H1 (cell line): ENCODE measurements around the gene FHL1. TPM values are rescaled to one million over a fixed set of nuclear protein-coding genes. Genes with fewer than 3 reads are reported as not detected.

ENCODE experiments used
- CTCF ChIA-PET: fragments of 300-600 bp; sonication (Branson Sonifier 250); formaldehyde crosslinking; loops from one replicate; lab custom pipeline; 2021; ENCODE audit not compliant: partially characterized antibody; lab: Charles Lee
- POLR2A ChIA-PET: fragments of 300-600 bp; sonication (Branson Sonifier 250); formaldehyde crosslinking; loops from one replicate; lab custom pipeline; 2021; ENCODE audit warnings: inconsistent platforms; ENCODE audit not compliant: partially characterized antibody; lab: Charles Lee
- DNase-seq, 2 experiments: peaks; one replicate each; pipeline versions ENCODE4 v3.0.0 to v3.0.0-alpha.2; 2010 to 2022; ENCODE audit warnings: low spot score in 2 of 2, low read depth in 1 of 2, mixed read lengths in 1 of 2
- FAIRE-seq: peaks from 2 replicates; lab custom pipeline; 2011; peaks lifted over from hg19 to GRCh38; lab: Jason Lieb, UNC
- H2AFZ ChIP-seq: 2 replicates; pipeline ENCODE4 v1.8.1; 2012; ENCODE audit warnings: low read length, inconsistent platforms
- H2AK5ac ChIP-seq: 2 replicates; pipeline ENCODE4 v1.6.1; 2013; ENCODE audit warnings: low read depth, low read length
- H2BK120ac ChIP-seq: replicated peaks from 2 replicates; pipeline ENCODE3; 2013; ENCODE audit warnings: low read depth, low read length, inconsistent platforms
- H2BK12ac ChIP-seq: 2 replicates; pipeline ENCODE4 v1.6.1; 2013; ENCODE audit warnings: low read depth, low read length
- H2BK15ac ChIP-seq: 2 replicates; pipeline ENCODE4 v1.6.1; 2013; ENCODE audit warnings: low read length
- H2BK20ac ChIP-seq: 2 replicates; pipeline ENCODE4 v1.6.1; 2013; ENCODE audit warnings: low read length
- H2BK5ac ChIP-seq: 2 replicates; pipeline ENCODE4 v1.6.1; 2013; ENCODE audit warnings: low read depth, low read length
- H3K14ac ChIP-seq: 2 replicates; pipeline ENCODE4 v1.6.1; 2013; ENCODE audit warnings: inconsistent platforms; ENCODE audit not compliant: insufficient read length
- H3K18ac ChIP-seq: 2 replicates; pipeline ENCODE4 v1.6.1; 2013; ENCODE audit warnings: low read length; ENCODE audit errors: extremely low read depth
- H3K23ac ChIP-seq: 2 replicates; pipeline ENCODE4 v1.6.1; 2013; ENCODE audit warnings: inconsistent platforms; ENCODE audit not compliant: insufficient read length
- H3K23me2 ChIP-seq: 2 replicates; pipeline ENCODE4 v1.6.1; 2013; ENCODE audit warnings: low read depth, low read length
- H3K27ac ChIP-seq: 2 replicates; pipeline ENCODE4 v1.6.1; 2011; ENCODE audit warnings: low read depth, low read length, inconsistent platforms
- H3K27me3 ChIP-seq, 4 experiments: replicated peaks in 1 of 4; 1 replicate in 1 of 4; 2 replicates in 3 of 4; pipeline versions ENCODE4 v1.6.1 to v1.8.1; 2011 to 2013; ENCODE audit warnings: low read length in 3 of 4, mild to moderate bottlenecking in 3 of 4, inconsistent platforms in 2 of 4, mixed read lengths in 2 of 4, moderate library complexity in 1 of 4; ENCODE audit not compliant: control insufficient read depth in 3 of 4, insufficient read depth in 3 of 4; ENCODE audit errors: extremely low read depth in 1 of 4
- H3K36me3 ChIP-seq, 4 experiments: 2 replicates each; pipeline versions ENCODE4 v1.6.1 to v1.8.1; 2011 to 2013; ENCODE audit warnings: mild to moderate bottlenecking in 4 of 4, low read length in 3 of 4, moderate library complexity in 2 of 4, control low read depth in 1 of 4, inconsistent platforms in 1 of 4; ENCODE audit not compliant: insufficient read depth in 4 of 4, control insufficient read depth in 2 of 4
- H3K4ac ChIP-seq: replicated peaks from 2 replicates; pipeline ENCODE3; 2013; ENCODE audit warnings: low read length, low read depth, mixed read lengths, inconsistent platforms; ENCODE audit not compliant: insufficient read length
- H3K4me1 ChIP-seq, 4 experiments: replicated peaks in 1 of 4; 1 replicate in 1 of 4; 2 replicates in 3 of 4; pipeline versions ENCODE4 v1.6.1 to v1.8.1; 2011 to 2013; ENCODE audit warnings: low read length in 3 of 4, inconsistent platforms in 2 of 4, mixed read lengths in 1 of 4; ENCODE audit not compliant: insufficient read depth in 4 of 4, control insufficient read depth in 3 of 4
- H3K4me2 ChIP-seq, 2 experiments: 2 replicates each; pipeline versions ENCODE4 v1.6.1 to v1.8.1; 2011 to 2013; ENCODE audit warnings: low read depth in 2 of 2, low read length in 2 of 2, control low read depth in 1 of 2, inconsistent platforms in 1 of 2, mild to moderate bottlenecking in 1 of 2; ENCODE audit not compliant: insufficient read depth in 1 of 2
- H3K4me3 ChIP-seq, 4 experiments: fragments of 200-600, 300-600 bp in 1 of 4; sonication (generic), shearing (Covaris generic), sonication (Bioruptor Twin) in 1 of 4; 2 replicates each; pipeline versions ENCODE4 v1.5.1 to v1.8.1; 2011 to 2016; ENCODE audit warnings: low read length in 4 of 4, low read depth in 3 of 4, control low read depth in 2 of 4, inconsistent platforms in 2 of 4, mild to moderate bottlenecking in 2 of 4, mixed read lengths in 1 of 4, moderate library complexity in 1 of 4; ENCODE audit not compliant: insufficient read depth in 2 of 4; ENCODE audit errors: extremely low read depth in 1 of 4
- H3K56ac ChIP-seq: replicated peaks from 2 replicates; pipeline ENCODE3; 2013; ENCODE audit warnings: low read depth, mild to moderate bottlenecking, mixed read lengths, low read length, inconsistent platforms; ENCODE audit not compliant: insufficient read length
- H3K79me1 ChIP-seq: 2 replicates; pipeline ENCODE4 v1.6.1; 2013; ENCODE audit warnings: low read depth, low read length, control low read depth
- H3K79me2 ChIP-seq, 2 experiments: 2 replicates each; pipeline versions ENCODE4 v1.6.1 to v1.8.1; 2012 to 2013; ENCODE audit warnings: low read length in 2 of 2, mild to moderate bottlenecking in 2 of 2, inconsistent platforms in 1 of 2; ENCODE audit not compliant: insufficient read depth in 2 of 2, control insufficient read depth in 1 of 2
- H3K9ac ChIP-seq, 4 experiments: replicated peaks in 1 of 4; 1 replicate in 1 of 4; 2 replicates in 3 of 4; pipeline versions ENCODE4 v1.6.1 to v1.8.1; 2011 to 2013; ENCODE audit warnings: low read depth in 3 of 4, low read length in 3 of 4, control low read depth in 2 of 4, mild to moderate bottlenecking in 2 of 4, moderate library complexity in 2 of 4, inconsistent platforms in 1 of 4; ENCODE audit errors: extremely low read depth in 1 of 4
- H3K9me3 ChIP-seq, 2 experiments: 2 replicates each; pipeline versions ENCODE4 v1.6.1 to v1.8.1; 2012 to 2013; ENCODE audit warnings: mild to moderate bottlenecking in 2 of 2, moderate library complexity in 2 of 2, control low read depth in 1 of 2, inconsistent platforms in 1 of 2, low read depth in 1 of 2, low read length in 1 of 2, mixed read lengths in 1 of 2; ENCODE audit not compliant: insufficient read depth in 2 of 2
- H4K20me1 ChIP-seq, 2 experiments: replicated peaks in 1 of 2; 2 replicates each; pipeline versions ENCODE3 to v1.8.1; 2011 to 2013; ENCODE audit warnings: inconsistent platforms in 2 of 2, low read length in 2 of 2, mild to moderate bottlenecking in 1 of 2; ENCODE audit not compliant: insufficient read depth in 2 of 2, control insufficient read depth in 1 of 2
- H4K5ac ChIP-seq: 2 replicates; pipeline ENCODE4 v1.6.1; 2013; ENCODE audit warnings: low read length, low read depth, mixed read lengths, inconsistent platforms; ENCODE audit not compliant: insufficient read length
- H4K8ac ChIP-seq: 2 replicates; pipeline ENCODE4 v1.8.0; 2013; ENCODE audit warnings: mild to moderate bottlenecking, moderate library complexity, low read length, inconsistent platforms; ENCODE audit not compliant: insufficient read depth; ENCODE audit errors: extremely low read depth
- H4K91ac ChIP-seq: replicated peaks from 2 replicates; pipeline ENCODE3; 2013; ENCODE audit warnings: low read length, mixed read lengths, inconsistent platforms; ENCODE audit not compliant: insufficient read length
- ATF3 ChIP-seq: IDR thresholded peaks from 2 replicates; pipeline ENCODE4 v1.6.1; 2011; ENCODE audit warnings: low read depth, mild to moderate bottlenecking, low read length; ENCODE audit not compliant: insufficient read depth
- CREB1 ChIP-seq: IDR thresholded peaks from 2 replicates; pipeline ENCODE4 v1.6.1; 2012; ENCODE audit warnings: inconsistent platforms
- FOSL1 ChIP-seq: IDR thresholded peaks from 2 replicates; pipeline ENCODE4 v1.6.1; 2011; ENCODE audit warnings: mild to moderate bottlenecking, low read depth, low read length, moderate library complexity; ENCODE audit not compliant: insufficient read depth
- JUN ChIP-seq: IDR thresholded peaks from 2 replicates; pipeline ENCODE4 v1.6.1; 2011; ENCODE audit warnings: low read depth, mild to moderate bottlenecking, improper control_type of control experiment, low read length
- NANOG ChIP-seq: IDR thresholded peaks from 2 replicates; pipeline ENCODE4 v1.6.1; 2011; ENCODE audit warnings: low read length, low read depth, mild to moderate bottlenecking, inconsistent platforms; ENCODE audit not compliant: insufficient read depth, poor library complexity, severe bottlenecking
- PHF8 ChIP-seq: fragments of 200-600 bp; sonication (generic); conservative IDR thresholded peaks from 2 replicates; pipeline ENCODE4 v1.7.1; 2012; ENCODE audit warnings: low read depth, mild to moderate bottlenecking, inconsistent platforms, low read length, moderate library complexity
- POLR2AphosphoS5 ChIP-seq: IDR thresholded peaks from 2 replicates; pipeline ENCODE4 v1.6.1; 2011; ENCODE audit warnings: low read depth, low read length
- RXRA ChIP-seq: IDR thresholded peaks from 2 replicates; pipeline ENCODE4 v1.6.1; 2011; ENCODE audit warnings: low read depth, mild to moderate bottlenecking, low read length, moderate library complexity; ENCODE audit not compliant: insufficient read depth
- SIX5 ChIP-seq: IDR thresholded peaks from 2 replicates; pipeline ENCODE4 v1.6.1; 2011; ENCODE audit warnings: mild to moderate bottlenecking, low read depth, low read length
- TCF12 ChIP-seq: IDR thresholded peaks from 2 replicates; pipeline ENCODE4 v1.6.1; 2011; ENCODE audit warnings: low read depth, mild to moderate bottlenecking, low read length
- WGBS, 2 experiments: shearing (Covaris generic) in 1 of 2; methylation state at CpG; one replicate each; pipeline versions ENCODE4 v1.1.6 to v1.1.7; 2013 to 2015; ENCODE audit warnings: low lambda C conversion rate in 2 of 2, mixed read lengths in 2 of 2, inconsistent platforms in 1 of 2, low coverage in 1 of 2, missing lambda C conversion rate in 1 of 2; ENCODE audit not compliant: insufficient replicate concordance in 2 of 2, insufficient coverage in 1 of 2, insufficient read length in 1 of 2; ENCODE audit errors: extremely low coverage in 1 of 2, missing lambda C conversion rate in 1 of 2; 5-methylcytosine and 5-hydroxymethylcytosine counted together
- polyA plus RNA-seq, 7 experiments: library from polyadenylated mRNA; depleted of rRNA in 3 of 7; stranded (reverse) in 5 of 7; unstranded in 2 of 7; fragments of >200 nt in 5 of 7; fragments of 200-250 nt in 2 of 7; gene quantifications; 1 replicate in 5 of 7; 2 replicates in 1 of 7; 4 replicates in 1 of 7; pipeline versions ENCODE4 v1.2.1 to v1.2.3, GENCODE V29; 2011 to 2013; ENCODE audit warnings: missing spikeins in 2 of 7, mixed read lengths in 2 of 7
- total RNA-seq: library from RNA; stranded (reverse); fragmentation: NEBNext Ultra II Directional; extraction: Animal tissue kit (Norgen Biotek cat#: 25700); gene quantifications from 2 replicates; pipeline ENCODE4 v1.2.1, GENCODE V29; 2021
- TF ChIP-seq, protein P1 (sequence below), 3 experiments: IDR thresholded peaks; 1 replicate in 2 of 3; 2 replicates in 1 of 3; pipeline versions ENCODE4 v1.5.1 to v1.6.1; 2011; ENCODE audit warnings: low read length in 3 of 3, mild to moderate bottlenecking in 3 of 3, inconsistent platforms in 2 of 3, low read depth in 1 of 3, moderate library complexity in 1 of 3; ENCODE audit not compliant: insufficient read depth in 1 of 3; ENCODE audit errors: control extremely low read depth in 1 of 3

The FHL1 gene
- total and polyA plus RNA-seq, 2 of the 8 experiments (the other 6 are each of a cell fraction or from before 2014, with no cell fraction given): 45.0 to 56.5 TPM

- no peak overlapping the region for H3K4me3 ChIP-seq
- H3K23ac ChIP-seq: no peak overlapping the region
- DNase-seq (no peak), FAIRE-seq (peak; percentile 48)
- H2BK5ac ChIP-seq: no peak overlapping the region
- H2BK12ac ChIP-seq: no peak overlapping the region
- H3K56ac ChIP-seq: no peak overlapping the region
- no peak overlapping the region for H4K5ac ChIP-seq
- no peak overlapping the region for H2AFZ ChIP-seq
- WGBS, 2 experiments: 91% methylated on average over 11 of the region's 11 CpGs; no CpG with 5 or more reads in 1 of the 2 experiments
- H2AK5ac ChIP-seq: no peak overlapping the region
- no peaks in the 10 kb centered on the region for H3K36me3 ChIP-seq
- H3K79me1 ChIP-seq: no peaks in the 10 kb centered on the region
- no peaks in the 10 kb centered on the region for H3K27me3 ChIP-seq
- no peak overlapping the region for H4K8ac ChIP-seq
- no peaks in the 10 kb centered on the region for H3K79me2 ChIP-seq
- POLR2A ChIA-PET: no interaction called here
- no peaks in the 10 kb centered on the region for H3K4me1 ChIP-seq
- no peak overlapping the region for H2BK15ac ChIP-seq
- H4K91ac ChIP-seq: no peak overlapping the region
- H3K9ac ChIP-seq: no peak overlapping the region
- no peak overlapping the region for H3K4me2 ChIP-seq
- H3K14ac ChIP-seq: no peak overlapping the region
- H2BK20ac ChIP-seq: no peak overlapping the region
- H3K4ac ChIP-seq: no peak overlapping the region
- no peak overlapping the region for H3K27ac ChIP-seq
- H2BK120ac ChIP-seq: no peak overlapping the region
- no peaks in the 10 kb centered on the region for H3K9me3 ChIP-seq
- H3K18ac ChIP-seq: no peak overlapping the region
- CTCF ChIA-PET: interaction anchor here (1.0 to 1.2 kb wide), 2 partner anchors 8 to 9 kb away, joined by 3 read pairs; no protein-coding TSS in a partner anchor
- H3K23me2 ChIP-seq: no peaks in the 10 kb centered on the region
- H4K20me1 ChIP-seq: no peaks in the 10 kb centered on the region
- TF ChIP-seq RXRA (no peak), FOSL1 (no peak), TCF12 (no peak), JUN (no peak), CREB1 (no peak), NANOG (no peak), PHF8 (no peak), POLR2AphosphoS5 (no peak), SIX5 (no peak), ATF3 (no peak)
- TF ChIP-seq, protein P1, sequence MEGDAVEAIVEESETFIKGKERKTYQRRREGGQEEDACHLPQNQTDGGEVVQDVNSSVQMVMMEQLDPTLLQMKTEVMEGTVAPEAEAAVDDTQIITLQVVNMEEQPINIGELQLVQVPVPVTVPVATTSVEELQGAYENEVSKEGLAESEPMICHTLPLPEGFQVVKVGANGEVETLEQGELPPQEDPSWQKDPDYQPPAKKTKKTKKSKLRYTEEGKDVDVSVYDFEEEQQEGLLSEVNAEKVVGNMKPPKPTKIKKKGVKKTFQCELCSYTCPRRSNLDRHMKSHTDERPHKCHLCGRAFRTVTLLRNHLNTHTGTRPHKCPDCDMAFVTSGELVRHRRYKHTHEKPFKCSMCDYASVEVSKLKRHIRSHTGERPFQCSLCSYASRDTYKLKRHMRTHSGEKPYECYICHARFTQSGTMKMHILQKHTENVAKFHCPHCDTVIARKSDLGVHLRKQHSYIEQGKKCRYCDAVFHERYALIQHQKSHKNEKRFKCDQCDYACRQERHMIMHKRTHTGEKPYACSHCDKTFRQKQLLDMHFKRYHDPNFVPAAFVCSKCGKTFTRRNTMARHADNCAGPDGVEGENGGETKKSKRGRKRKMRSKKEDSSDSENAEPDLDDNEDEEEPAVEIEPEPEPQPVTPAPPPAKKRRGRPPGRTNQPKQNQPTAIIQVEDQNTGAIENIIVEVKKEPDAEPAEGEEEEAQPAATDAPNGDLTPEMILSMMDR (IDR thresholded peaks at IDR 0.05; ENCODE audit: control extremely low read depth in 1 of 3, insufficient read depth in 1 of 3, low read depth in 1 of 3, low read length in 3 of 3): no peak
These were observed 40.3 kb upstream of the FHL1 start for GRCh38 chrX:136106920-136107528.
